Sigmoid colon (tissue), 4 donors: Measurements from ENCODE around the gene TAP2.

Experiments used
- CTCF ChIP-seq, 4 experiments: fragments of 450-650 bp in 3 of 4; fragments of 200-600 bp in 1 of 4; IDR thresholded peaks; one replicate each; pipeline ENCODE4 v1.5.1; 2016 to 2019; ENCODE audit warnings: antibody characterized with exemption in 4 of 4, mild to moderate bottlenecking in 3 of 4, moderate library complexity in 2 of 4
- EP300 ChIP-seq, 4 donors: sonication (generic); formaldehyde crosslinking; IDR thresholded peaks; one replicate each; pipeline ENCODE4 v1.6.1; 2017; ENCODE audit warnings: antibody characterized with exemption in 4 of 4
- POLR2A ChIP-seq, 2 donors: fragments of 450-650 bp; IDR thresholded peaks; one replicate each; pipeline ENCODE4 v1.6.1; 2016; ENCODE audit warnings: antibody characterized with exemption in 2 of 2, mild to moderate bottlenecking in 2 of 2, moderate library complexity in 2 of 2

GRCh38 chr6:32843979-32844838 lies 5.7 kb upstream of the TAP2 start, which contains the start of gene PSMB8:
- TF ChIP-seq CTCF (IDR thresholded peaks at IDR 0.05), result peak in 1 of 4 experiments; percentile 27
- TF ChIP-seq POLR2A (IDR thresholded peaks at IDR 0.05), result peak; percentile 78 to 94
- no peak for TF ChIP-seq EP300 (IDR thresholded peaks at IDR 0.05)
